Astrocyte (in vitro differentiated cells and primary cell): ENCODE measurements around the gene MYL10. TPM values are rescaled to one million over a fixed set of nuclear protein-coding genes. Genes with fewer than 3 reads are reported as not detected.

Source experiments
- DNase-seq: peaks from one replicate; pipeline ENCODE4 v3.0.0-alpha.2; 2010; ENCODE audit warnings: low read depth
- FAIRE-seq: peaks from 2 replicates; lab custom pipeline; 2011; peaks lifted over from hg19 to GRCh38; lab: Jason Lieb, UNC
- H2AFZ ChIP-seq: 2 replicates; pipeline ENCODE4 v1.6.0; 2012; ENCODE audit warnings: low read depth, low read length, inconsistent platforms
- H3K27ac ChIP-seq: 2 replicates; pipeline ENCODE4 v1.5.1; 2011; ENCODE audit warnings: low read depth, low read length, inconsistent platforms
- H3K27me3 ChIP-seq: 2 replicates; pipeline ENCODE4 v1.6.0; 2011; ENCODE audit warnings: low read length, inconsistent platforms; ENCODE audit not compliant: insufficient read depth
- H3K36me3 ChIP-seq: 2 replicates; pipeline ENCODE4 v1.5.1; 2011; ENCODE audit warnings: low read length, inconsistent platforms; ENCODE audit not compliant: insufficient read depth
- H3K4me1 ChIP-seq: 2 replicates; pipeline ENCODE4 v1.5.1; 2011; ENCODE audit warnings: low read length, inconsistent platforms; ENCODE audit not compliant: insufficient read depth
- H3K4me2 ChIP-seq: 2 replicates; pipeline ENCODE4 v1.6.0; 2012; ENCODE audit warnings: low read length, inconsistent platforms
- H3K4me3 ChIP-seq: 2 replicates; pipeline ENCODE4 v1.5.1; 2011; ENCODE audit warnings: low read depth, mild to moderate bottlenecking, low read length, inconsistent platforms; ENCODE audit not compliant: insufficient read depth
- H3K79me2 ChIP-seq: 2 replicates; pipeline ENCODE4 v1.6.0; 2012; ENCODE audit warnings: mild to moderate bottlenecking, low read length, inconsistent platforms; ENCODE audit not compliant: insufficient read depth
- H3K9ac ChIP-seq: 2 replicates; pipeline ENCODE4 v1.6.0; 2012; ENCODE audit warnings: mild to moderate bottlenecking, low read length, inconsistent platforms
- H3K9me3 ChIP-seq: 2 replicates; pipeline ENCODE4 v1.5.1; 2012; ENCODE audit warnings: low read depth, mild to moderate bottlenecking, low read length, inconsistent platforms; ENCODE audit not compliant: insufficient read depth
- H4K20me1 ChIP-seq: 2 replicates; pipeline ENCODE4 v1.6.0; 2012; ENCODE audit warnings: low read length, inconsistent platforms; ENCODE audit not compliant: insufficient read depth
- H3K27ac Mint-ChIP-seq: one replicate; pipeline ENCODE4 v1.8.0; 2021; ENCODE audit warnings: mild to moderate bottlenecking, mixed read lengths; ENCODE audit not compliant: unreplicated experiment
- H3K27me3 Mint-ChIP-seq: one replicate; pipeline ENCODE4 v1.8.0; 2021; ENCODE audit warnings: low read depth, mixed read lengths; ENCODE audit not compliant: unreplicated experiment
- H3K36me3 Mint-ChIP-seq: one replicate; pipeline ENCODE4 v1.8.0; 2021; ENCODE audit warnings: low read depth, mixed read lengths; ENCODE audit not compliant: unreplicated experiment
- H3K4me1 Mint-ChIP-seq: one replicate; pipeline ENCODE4 v1.8.0; 2021; ENCODE audit warnings: low read depth, mixed read lengths; ENCODE audit not compliant: unreplicated experiment
- H3K4me3 Mint-ChIP-seq: one replicate; pipeline ENCODE4 v1.8.0; 2021; ENCODE audit warnings: mild to moderate bottlenecking, moderate library complexity, mixed read lengths; ENCODE audit not compliant: unreplicated experiment
- H3K9me3 Mint-ChIP-seq: one replicate; pipeline ENCODE4 v1.8.0; 2021; ENCODE audit warnings: mild to moderate bottlenecking, mixed read lengths; ENCODE audit not compliant: unreplicated experiment
- CTCF ChIP-seq: IDR thresholded peaks from 2 replicates; pipeline ENCODE4 v1.5.1; 2011; ENCODE audit warnings: low read depth, mild to moderate bottlenecking, inconsistent platforms, low read length, moderate library complexity; ENCODE audit not compliant: insufficient read depth
- EZH2 ChIP-seq: IDR thresholded peaks from 2 replicates; pipeline ENCODE4 v1.6.1; 2012; ENCODE audit warnings: mild to moderate bottlenecking, low read length, inconsistent platforms; ENCODE audit not compliant: insufficient read depth
- total RNA-seq: library from RNA; stranded (reverse); gene quantifications from 2 replicates; pipeline ENCODE4 v1.2.1, GENCODE V29; 2021

The MYL10 gene
- total RNA-seq, 1 donor from 2014 or later = 0.73 TPM

GRCh38 chr7:101618916-101619315 lies 10.2 kb downstream of the MYL10 start:
- peak overlapping the region; percentile 26 for H2AFZ ChIP-seq
- no peak overlapping the region for H3K4me3 Mint-ChIP-seq

GRCh38 chr7:101618207-101618839 lies 10.8 kb downstream of the MYL10 start:
- H3K4me1 Mint-ChIP-seq = peaks cover 22% of the 10 kb centered on the region
- Histone ChIP-seq H3K79me2 (no peaks in the 10 kb centered on the region), H4K20me1 (no peaks in the 10 kb centered on the region), H2AFZ (no peak overlapping the region), H3K4me1 (peaks cover 22% of the 10 kb centered on the region), H3K4me3 (no peak overlapping the region), H3K9ac (no peak overlapping the region), H3K36me3 (no peaks in the 10 kb centered on the region), H3K4me2 (no peak overlapping the region), H3K9me3 (no peaks in the 10 kb centered on the region), H3K27ac (no peak overlapping the region), H3K27me3 (no peaks in the 10 kb centered on the region)
- no peaks in the 10 kb centered on the region for H3K9me3 Mint-ChIP-seq
- H3K27ac Mint-ChIP-seq = no peak overlapping the region
- H3K4me3 Mint-ChIP-seq = no peak overlapping the region
- no peaks in the 10 kb centered on the region for H3K36me3 Mint-ChIP-seq
- TF ChIP-seq CTCF (no peak), EZH2 (no peak)
- DNase-seq (no peak), FAIRE-seq (no peak)
- H3K27me3 Mint-ChIP-seq = peaks cover 10% of the 10 kb centered on the region

More at GRCh38 chr7:101618916-101619315, 10.2 kb downstream of the MYL10 start:
- H3K4me3 ChIP-seq = no peak overlapping the region
- no peak overlapping the region for H3K27ac ChIP-seq
- no peaks in the 10 kb centered on the region for H3K36me3 ChIP-seq
- H3K9ac ChIP-seq = no peak overlapping the region
- H3K27ac Mint-ChIP-seq = no peak overlapping the region
- H3K79me2 ChIP-seq = no peaks in the 10 kb centered on the region
- no peak for TF ChIP-seq CTCF
- TF ChIP-seq EZH2 = no peak
- H3K9me3 ChIP-seq = no peaks in the 10 kb centered on the region
- no peak overlapping the region for H3K4me2 ChIP-seq
- H4K20me1 ChIP-seq = no peaks in the 10 kb centered on the region
- FAIRE-seq (no peak), DNase-seq (peak; percentile 13)
- H3K4me1 Mint-ChIP-seq = peaks cover 22% of the 10 kb centered on the region
- peaks cover 22% of the 10 kb centered on the region for H3K4me1 ChIP-seq
- no peaks in the 10 kb centered on the region for H3K27me3 ChIP-seq
- H3K27me3 Mint-ChIP-seq = peaks cover 10% of the 10 kb centered on the region
- H3K9me3 Mint-ChIP-seq = no peaks in the 10 kb centered on the region
- no peaks in the 10 kb centered on the region for H3K36me3 Mint-ChIP-seq
